Keratinocyte (primary cell): ENCODE measurements around the gene TNIK. TPM values are rescaled to one million over a fixed set of nuclear protein-coding genes. Genes with fewer than 3 reads are reported as not detected.

Source experiments
- DNase-seq: peaks from one replicate; pipeline ENCODE4 v3.0.0-alpha.2; 2011; ENCODE audit warnings: low read depth, missing footprints, low spot score
- FAIRE-seq: peaks from 2 replicates; lab custom pipeline; 2011; peaks lifted over from hg19 to GRCh38; lab: Jason Lieb, UNC
- H2AFZ ChIP-seq: 2 replicates; pipeline ENCODE4 v1.6.0; 2012; ENCODE audit warnings: low read length, control low read depth, inconsistent platforms; ENCODE audit not compliant: control insufficient read depth
- H3K27ac ChIP-seq: 2 replicates; pipeline ENCODE4 v1.5.1; 2011; ENCODE audit warnings: low read length; ENCODE audit not compliant: control insufficient read depth, insufficient read depth
- H3K27me3 ChIP-seq: 3 replicates; pipeline ENCODE4 v1.6.0; 2011; ENCODE audit warnings: low read length; ENCODE audit not compliant: control insufficient read depth, insufficient read depth; ENCODE audit errors: extremely low read depth
- H3K36me3 ChIP-seq, 2 experiments: 2 replicates in 1 of 2; 3 replicates in 1 of 2; pipeline ENCODE4 v1.5.1; 2011; ENCODE audit warnings: low read length in 2 of 2, mild to moderate bottlenecking in 1 of 2; ENCODE audit not compliant: control insufficient read depth in 2 of 2, insufficient read depth in 2 of 2; ENCODE audit errors: extremely low read depth in 1 of 2
- H3K4me1 ChIP-seq: 3 replicates; pipeline ENCODE4 v1.5.1; 2011; ENCODE audit warnings: low read length; ENCODE audit not compliant: control insufficient read depth, insufficient read depth; ENCODE audit errors: extremely low read depth
- H3K4me2 ChIP-seq: 3 replicates; pipeline ENCODE4 v1.6.0; 2011; ENCODE audit warnings: low read depth, low read length; ENCODE audit not compliant: control insufficient read depth, insufficient read depth; ENCODE audit errors: extremely low read depth
- H3K4me3 ChIP-seq, 3 experiments: fragments of 200-600 bp in 1 of 3; sonication (generic) in 1 of 3; 2 replicates in 2 of 3; 3 replicates in 1 of 3; pipeline ENCODE4 v1.5.1; 2011 to 2016; ENCODE audit warnings: low read length in 3 of 3, mild to moderate bottlenecking in 3 of 3, control low read depth in 2 of 3, inconsistent platforms in 1 of 3, low read depth in 1 of 3, mixed read lengths in 1 of 3, mixed run types in 1 of 3, moderate library complexity in 1 of 3; ENCODE audit not compliant: control insufficient read depth in 2 of 3, insufficient read depth in 2 of 3; ENCODE audit errors: extremely low read depth in 1 of 3
- H3K79me2 ChIP-seq: 2 replicates; pipeline ENCODE4 v1.6.0; 2012; ENCODE audit warnings: low read length; ENCODE audit not compliant: control insufficient read depth, insufficient read depth
- H3K9ac ChIP-seq: 3 replicates; pipeline ENCODE4 v1.6.0; 2011; ENCODE audit warnings: low read length; ENCODE audit not compliant: control insufficient read depth, insufficient read depth; ENCODE audit errors: extremely low read depth
- H3K9me1 ChIP-seq: 3 replicates; pipeline ENCODE4 v1.6.0; 2011; ENCODE audit warnings: low read length; ENCODE audit not compliant: control insufficient read depth, insufficient read depth; ENCODE audit errors: extremely low read depth
- H3K9me3 ChIP-seq: 2 replicates; pipeline ENCODE4 v1.5.1; 2012; ENCODE audit warnings: low read depth, low read length; ENCODE audit not compliant: control insufficient read depth
- H4K20me1 ChIP-seq: 3 replicates; pipeline ENCODE4 v1.6.0; 2011; ENCODE audit warnings: low read length; ENCODE audit not compliant: control insufficient read depth, insufficient read depth; ENCODE audit errors: extremely low read depth
- EZH2 ChIP-seq: IDR thresholded peaks from one replicate; pipeline ENCODE4 v1.6.1; 2012; ENCODE audit warnings: inconsistent platforms, mild to moderate bottlenecking, low read length, moderate library complexity
- dilution Hi-C: fragments of 300-500 bp; cut with MboI; formaldehyde crosslinking; loops from one replicate; pipeline ENCODE4 v1.7.0; 2020; ENCODE audit warnings: low sequenced_read_pairs; ENCODE audit not compliant: extremely low pct_ligation_motif_present
- polyA plus RNA-seq, 5 experiments: library from polyadenylated mRNA; depleted of rRNA in 3 of 5; stranded (reverse) in 3 of 5; stranded (forward) in 1 of 5; unstranded in 1 of 5; fragments of >200 nt; gene quantifications; 1 replicate in 1 of 5; 2 replicates in 3 of 5; 3 replicates in 1 of 5; pipeline versions ENCODE4 v1.2.1 to v1.2.3, GENCODE V29; 2011 to 2012; ENCODE audit warnings: missing spikeins in 2 of 5, low read depth in 1 of 5, low replicate concordance in 1 of 5
- TF ChIP-seq, protein P1 (sequence below), 3 experiments: IDR thresholded peaks in 1 of 3; conservative IDR thresholded peaks in 1 of 3; optimal IDR thresholded peaks in 1 of 3; 2 replicates in 2 of 3; 3 replicates in 1 of 3; pipeline versions ENCODE3 to v1.5.1; 2011; ENCODE audit warnings: low read length in 3 of 3, mild to moderate bottlenecking in 3 of 3, moderate library complexity in 2 of 3, control low read depth in 1 of 3, inconsistent platforms in 1 of 3; ENCODE audit not compliant: insufficient read depth in 2 of 3; ENCODE audit errors: extremely low read depth in 1 of 3

Gene TNIK
- polyA plus RNA-seq, 1 donor (not counting 4 experiments of a cell fraction or from before 2014, with no cell fraction given): 4.4 TPM

DNA sequence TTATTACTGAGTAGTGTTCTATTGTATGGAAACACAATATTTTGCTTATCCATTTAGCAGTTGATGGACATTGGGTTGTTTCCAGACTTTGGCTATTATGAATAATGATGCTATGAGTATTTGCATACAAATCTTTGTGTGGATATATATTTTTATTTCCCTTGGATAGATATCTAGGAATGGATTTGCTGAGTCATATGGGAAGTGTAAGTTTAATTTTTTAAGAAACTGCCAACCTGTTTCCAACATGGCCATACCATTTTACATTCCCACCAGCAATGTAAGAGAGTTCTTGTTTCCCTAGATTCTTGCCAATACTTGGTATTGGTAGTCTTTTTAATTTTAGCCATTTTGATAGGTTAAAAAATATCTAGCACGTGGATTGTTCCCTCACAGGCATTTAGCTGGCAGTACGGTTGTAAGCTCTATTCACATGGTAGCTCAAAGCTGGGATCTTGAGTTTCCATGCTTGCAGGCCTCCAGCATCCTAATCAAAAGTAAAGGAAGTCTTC lies 45.7 kb upstream of the TNIK start:
- H3K79me2 ChIP-seq: no peaks in the 10 kb centered on the region
- DNase-seq (no peak), FAIRE-seq (no peak)
- H3K4me3 ChIP-seq: no peak overlapping the region
- no peak overlapping the region for H3K9ac ChIP-seq
- H3K9me1 ChIP-seq: no peaks in the 10 kb centered on the region
- no peak overlapping the region for H2AFZ ChIP-seq
- TF ChIP-seq, protein P1, sequence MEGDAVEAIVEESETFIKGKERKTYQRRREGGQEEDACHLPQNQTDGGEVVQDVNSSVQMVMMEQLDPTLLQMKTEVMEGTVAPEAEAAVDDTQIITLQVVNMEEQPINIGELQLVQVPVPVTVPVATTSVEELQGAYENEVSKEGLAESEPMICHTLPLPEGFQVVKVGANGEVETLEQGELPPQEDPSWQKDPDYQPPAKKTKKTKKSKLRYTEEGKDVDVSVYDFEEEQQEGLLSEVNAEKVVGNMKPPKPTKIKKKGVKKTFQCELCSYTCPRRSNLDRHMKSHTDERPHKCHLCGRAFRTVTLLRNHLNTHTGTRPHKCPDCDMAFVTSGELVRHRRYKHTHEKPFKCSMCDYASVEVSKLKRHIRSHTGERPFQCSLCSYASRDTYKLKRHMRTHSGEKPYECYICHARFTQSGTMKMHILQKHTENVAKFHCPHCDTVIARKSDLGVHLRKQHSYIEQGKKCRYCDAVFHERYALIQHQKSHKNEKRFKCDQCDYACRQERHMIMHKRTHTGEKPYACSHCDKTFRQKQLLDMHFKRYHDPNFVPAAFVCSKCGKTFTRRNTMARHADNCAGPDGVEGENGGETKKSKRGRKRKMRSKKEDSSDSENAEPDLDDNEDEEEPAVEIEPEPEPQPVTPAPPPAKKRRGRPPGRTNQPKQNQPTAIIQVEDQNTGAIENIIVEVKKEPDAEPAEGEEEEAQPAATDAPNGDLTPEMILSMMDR (optimal IDR thresholded peaks at IDR 0.05 in 1 of 3, IDR thresholded peaks at IDR 0.05 in 1 of 3, conservative IDR thresholded peaks at IDR 0.05 in 1 of 3; ENCODE audit: extremely low read depth in 1 of 3, insufficient read depth in 2 of 3, low read length in 3 of 3): no peak
- TF ChIP-seq EZH2: no peak
- dilution Hi-C loops: no loop called here
- no peak overlapping the region for H3K27ac ChIP-seq
- no peak overlapping the region for H3K4me2 ChIP-seq
- H4K20me1 ChIP-seq: no peaks in the 10 kb centered on the region
- H3K36me3 ChIP-seq: no peaks in the 10 kb centered on the region
- H3K27me3 ChIP-seq: no peaks in the 10 kb centered on the region
- peaks cover 5% of the 10 kb centered on the region for H3K4me1 ChIP-seq
- no peaks in the 10 kb centered on the region for H3K9me3 ChIP-seq

DNA sequence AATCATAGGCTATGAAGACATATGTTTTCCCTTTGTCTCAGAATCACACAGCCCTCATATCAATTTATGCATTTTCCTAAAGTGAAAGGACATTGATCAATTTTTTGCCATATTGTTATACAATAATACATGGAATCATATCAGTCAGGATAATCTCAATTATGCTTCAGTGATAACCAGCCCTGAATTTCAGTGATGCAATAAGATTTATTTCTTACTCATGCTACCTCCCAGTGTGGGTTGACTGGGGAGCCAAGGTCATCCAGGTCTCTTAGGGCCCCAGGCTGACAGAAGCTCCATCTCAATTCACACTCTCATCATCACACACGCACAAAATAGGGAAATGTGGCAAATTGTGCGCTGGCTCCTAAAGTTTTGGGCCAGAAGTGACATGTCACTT lies 44.2 kb upstream of the TNIK start:
- DNase-seq (no peak), FAIRE-seq (no peak)
- Histone ChIP-seq H3K36me3 (no peaks in the 10 kb centered on the region), H3K4me2 (no peak overlapping the region), H3K79me2 (no peaks in the 10 kb centered on the region), H3K27ac (no peak overlapping the region), H3K9me1 (no peaks in the 10 kb centered on the region), H3K4me1 (peaks cover 5% of the 10 kb centered on the region), H3K4me3 (no peak overlapping the region), H3K27me3 (no peaks in the 10 kb centered on the region), H3K9me3 (no peaks in the 10 kb centered on the region), H2AFZ (no peak overlapping the region), H4K20me1 (no peaks in the 10 kb centered on the region), H3K9ac (no peak overlapping the region)
- TF ChIP-seq EZH2: no peak
- TF ChIP-seq, protein P1 (optimal IDR thresholded peaks at IDR 0.05 in 1 of 3, IDR thresholded peaks at IDR 0.05 in 1 of 3, conservative IDR thresholded peaks at IDR 0.05 in 1 of 3; ENCODE audit: extremely low read depth in 1 of 3, insufficient read depth in 2 of 3, low read length in 3 of 3): no peak
- dilution Hi-C loops: no loop called here
